IPS-18c (cell line): Measurements from ENCODE around the gene ROR2.
"Not testable (repeated sequence)": the region's sequence is repeated elsewhere in the genome, so short reads cannot be mapped to it uniquely, and the experiment has no call there.

Experiments
- H3K4me3 ChIP-seq: 2 replicates; pipeline ENCODE4 v1.7.0; 2013; ENCODE audit warnings: low read depth, mild to moderate bottlenecking, low read length, moderate library complexity; ENCODE audit not compliant: insufficient read depth
- H3K9me3 ChIP-seq: one replicate; pipeline ENCODE4 v1.6.1; 2013; ENCODE audit warnings: mild to moderate bottlenecking, low read length, moderate library complexity; ENCODE audit not compliant: control insufficient read depth, insufficient read depth

The ROR2 gene

DNA sequence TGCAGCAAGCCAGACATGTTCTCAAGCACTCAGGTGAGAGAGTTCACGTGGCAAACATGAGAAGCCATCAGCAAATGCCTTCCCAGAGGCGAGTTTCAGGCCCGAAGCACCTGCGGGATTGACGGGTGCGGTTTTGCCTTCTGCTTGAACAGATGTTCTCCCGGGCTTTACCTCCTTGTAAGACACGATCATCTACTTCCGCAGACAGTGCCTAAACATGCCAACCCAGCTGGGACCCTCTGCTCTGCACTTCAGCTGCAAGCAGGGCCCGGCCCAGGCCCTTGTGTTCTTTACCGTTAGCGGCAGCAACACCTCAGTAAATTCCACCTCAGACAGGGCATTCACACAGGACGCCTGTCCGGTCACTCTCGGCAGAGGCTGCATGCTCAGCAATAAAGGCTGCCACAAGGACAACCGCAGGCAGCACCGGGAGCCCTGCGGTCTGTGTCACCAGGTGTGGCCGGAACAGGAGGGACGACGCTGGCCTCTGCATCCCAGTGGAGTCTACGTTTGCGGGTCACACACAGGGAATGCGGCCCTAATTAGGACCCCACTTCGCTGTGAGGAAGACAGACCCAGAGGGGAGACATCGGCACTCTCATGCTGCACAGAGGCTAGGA lies 139.6 kb downstream of the ROR2 start:
- Histone ChIP-seq H3K9me3 (peaks cover 2% of the 10 kb centered on the region), H3K4me3 (no peak overlapping the region)

- Histone ChIP-seq H3K9me3 (peaks cover 2% of the 10 kb centered on the region), H3K4me3 (no peak overlapping the region)
These were observed 140.3 kb downstream of the ROR2 start for GRCh38 chr9:91809581-91810285.

GRCh38 chr9:91807643-91808246 lies 142.3 kb downstream of the ROR2 start:
- peaks cover 2% of the 10 kb centered on the region for H3K9me3 ChIP-seq
- no peak overlapping the region for H3K4me3 ChIP-seq

DNA sequence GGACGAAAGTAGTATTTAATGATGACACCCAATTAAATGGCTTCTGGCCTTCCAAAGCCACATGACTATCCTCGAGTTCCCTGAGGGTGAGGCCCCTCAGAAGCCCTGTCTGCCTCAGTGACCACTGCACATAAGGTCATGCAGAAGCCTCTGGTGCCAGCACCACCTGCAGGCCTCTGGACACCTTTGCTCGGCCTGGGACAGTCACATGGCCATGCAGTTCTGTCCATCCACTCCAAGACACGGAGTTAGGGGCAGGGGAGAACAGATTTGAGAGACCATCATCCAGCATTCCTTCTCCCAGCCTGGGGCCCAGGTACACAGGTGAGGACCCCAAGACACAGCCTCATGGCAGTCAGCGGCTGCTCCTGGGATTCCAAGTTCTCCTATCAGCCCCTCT lies 145.0 kb downstream of the ROR2 start:
- H3K4me3 ChIP-seq = no peak overlapping the region
- peaks cover 2% of the 10 kb centered on the region for H3K9me3 ChIP-seq

DNA sequence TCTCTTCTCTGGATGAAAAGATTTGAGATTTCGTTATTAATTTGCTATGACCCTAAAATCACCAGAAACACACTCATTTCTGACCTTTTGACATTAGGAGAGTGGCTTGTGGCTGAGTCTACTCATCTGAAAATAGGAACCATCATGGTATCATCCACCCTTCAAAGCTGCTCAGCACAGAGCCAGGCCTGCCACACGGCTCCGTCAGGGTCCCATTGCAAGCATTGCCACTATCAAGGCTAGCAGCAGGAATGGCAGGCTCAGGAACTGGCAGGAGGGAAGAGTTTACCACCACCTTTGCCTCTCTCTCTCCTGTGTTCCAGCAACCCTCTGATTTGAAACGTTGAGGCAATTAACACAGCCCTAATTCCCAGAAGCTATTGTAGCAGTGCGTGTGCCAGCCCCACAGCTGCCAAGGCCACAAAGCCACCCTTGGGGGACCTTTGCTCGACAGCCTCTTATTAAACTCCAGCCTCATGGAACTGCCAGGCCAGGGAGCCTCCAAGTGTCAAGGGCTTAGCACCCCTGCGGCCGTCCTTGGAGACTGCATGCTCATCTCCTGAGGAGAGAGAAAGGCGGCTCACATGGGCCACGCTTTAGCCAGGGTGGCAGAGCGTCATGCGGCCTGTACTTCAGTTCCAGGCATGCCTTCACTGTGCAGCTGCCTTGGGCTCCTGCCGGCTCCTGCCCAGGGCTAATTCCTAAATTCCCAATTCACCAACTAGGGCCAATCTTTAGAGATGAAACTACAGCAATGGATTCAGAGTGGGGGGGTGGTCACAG lies 145.9 kb downstream of the ROR2 start:
- H3K4me3 ChIP-seq = no peak overlapping the region
- peaks cover 1% of the 10 kb centered on the region for H3K9me3 ChIP-seq

DNA sequence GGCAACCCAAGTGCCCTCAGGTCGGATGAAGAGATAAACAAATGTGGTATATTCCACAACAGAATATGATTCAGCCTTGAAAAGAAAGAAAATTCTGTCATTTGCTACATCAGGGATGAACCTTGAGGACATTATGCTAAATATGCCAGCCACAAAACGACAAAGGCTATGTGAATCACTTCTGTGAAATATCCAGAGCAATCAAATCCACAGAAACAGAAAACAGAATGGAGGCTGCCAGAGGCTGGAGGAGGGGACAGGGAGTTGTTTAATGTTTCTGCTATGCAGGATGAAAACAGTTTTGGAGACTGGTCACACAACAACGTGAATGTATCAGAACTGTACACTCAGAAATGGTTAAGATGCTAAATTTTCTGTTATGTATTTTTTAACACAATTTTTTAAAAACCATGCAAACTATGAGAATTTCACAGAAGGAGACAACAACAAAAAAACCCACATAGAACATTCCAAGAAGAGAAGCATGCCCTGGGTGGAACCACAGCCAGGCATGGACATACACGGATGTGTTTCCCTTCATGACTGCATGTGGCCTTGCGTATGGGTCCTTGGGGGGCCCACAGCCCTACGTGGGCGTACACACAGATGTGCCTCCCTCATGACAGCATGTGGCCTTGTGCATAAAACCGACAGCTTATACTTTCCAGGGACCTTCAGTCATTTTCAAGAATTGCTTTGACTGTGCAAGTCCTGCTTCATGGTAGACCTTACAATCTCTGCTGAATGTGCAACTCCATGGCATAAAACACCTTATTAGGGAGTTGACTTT lies 146.7 kb downstream of the ROR2 start:
- no peak overlapping the region for H3K4me3 ChIP-seq
- no peaks in the 10 kb centered on the region for H3K9me3 ChIP-seq

GRCh38 chr9:91802391-91802790 lies 147.6 kb downstream of the ROR2 start:
- no peaks in the 10 kb centered on the region for H3K9me3 ChIP-seq
- H3K4me3 ChIP-seq = no peak overlapping the region

GRCh38 chr9:91800473-91801030 lies 149.5 kb downstream of the ROR2 start:
- no peaks in the 10 kb centered on the region for H3K9me3 ChIP-seq
- no peak overlapping the region for H3K4me3 ChIP-seq

GRCh38 chr9:91799113-91799744 lies 150.8 kb downstream of the ROR2 start:
- Histone ChIP-seq H3K9me3 (no peaks in the 10 kb centered on the region), H3K4me3 (no peak overlapping the region)

DNA sequence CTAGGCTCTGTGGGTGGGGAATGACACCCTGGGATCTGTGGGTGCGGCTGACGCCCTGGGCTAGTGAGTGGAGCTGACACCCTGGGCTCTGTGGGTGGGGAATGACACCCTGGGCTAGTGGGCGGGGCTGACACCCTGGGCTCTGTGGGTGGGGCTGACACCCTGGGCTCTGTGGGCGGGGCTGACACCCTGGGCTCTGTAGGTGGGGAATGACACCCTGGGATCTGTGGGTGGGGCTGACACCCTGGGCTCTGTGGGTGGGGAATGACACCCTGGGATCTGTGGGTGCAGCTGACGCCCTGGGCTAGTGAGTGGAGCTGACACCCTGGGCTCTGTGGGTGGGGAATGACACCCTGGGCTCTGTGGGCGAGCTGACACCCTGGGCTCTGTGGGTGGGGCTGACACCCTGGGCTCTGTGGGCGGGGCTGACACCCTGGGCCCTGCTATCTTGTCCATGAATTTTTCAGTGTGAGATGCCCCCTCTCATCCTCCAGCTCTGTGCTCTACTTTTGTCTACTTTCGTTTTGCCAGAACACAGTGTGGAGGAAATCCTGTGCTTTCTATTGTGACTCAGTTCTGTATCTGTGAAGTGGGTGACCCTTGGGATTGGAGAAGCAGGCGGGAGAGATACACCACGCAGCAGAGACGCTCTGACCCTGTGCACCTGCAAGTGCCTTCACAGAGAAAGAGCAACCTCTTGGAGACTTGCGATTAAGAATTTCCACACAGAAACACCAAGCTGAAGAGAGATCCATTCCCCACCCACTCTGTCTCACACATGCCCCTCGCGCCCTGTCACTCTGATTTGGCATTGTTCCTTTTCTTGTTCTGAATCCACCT lies 151.5 kb downstream of the ROR2 start:
- not testable (repeated sequence) for H3K4me3 ChIP-seq, H3K9me3 ChIP-seq

DNA sequence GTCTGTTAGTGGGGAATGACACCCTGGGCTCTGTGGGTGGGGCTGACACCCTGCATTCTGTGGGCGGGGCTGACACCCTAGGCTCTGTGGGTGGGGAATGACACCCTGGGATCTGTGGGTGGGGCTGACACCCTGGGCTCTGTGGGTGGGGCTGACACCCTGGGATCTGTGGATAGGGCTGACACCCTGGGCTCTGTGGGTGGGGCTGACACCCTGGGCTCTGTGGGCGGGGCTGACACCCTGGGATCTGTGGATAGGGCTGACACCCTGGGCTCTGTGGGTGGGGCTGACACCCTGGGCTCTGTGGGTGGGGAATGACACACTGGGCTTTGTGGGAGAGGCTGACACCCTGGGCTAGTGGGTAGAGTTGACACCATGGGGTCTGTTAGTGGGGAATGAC lies 152.5 kb downstream of the ROR2 start:
- H3K4me3 ChIP-seq, H3K9me3 ChIP-seq: not testable (repeated sequence)

DNA sequence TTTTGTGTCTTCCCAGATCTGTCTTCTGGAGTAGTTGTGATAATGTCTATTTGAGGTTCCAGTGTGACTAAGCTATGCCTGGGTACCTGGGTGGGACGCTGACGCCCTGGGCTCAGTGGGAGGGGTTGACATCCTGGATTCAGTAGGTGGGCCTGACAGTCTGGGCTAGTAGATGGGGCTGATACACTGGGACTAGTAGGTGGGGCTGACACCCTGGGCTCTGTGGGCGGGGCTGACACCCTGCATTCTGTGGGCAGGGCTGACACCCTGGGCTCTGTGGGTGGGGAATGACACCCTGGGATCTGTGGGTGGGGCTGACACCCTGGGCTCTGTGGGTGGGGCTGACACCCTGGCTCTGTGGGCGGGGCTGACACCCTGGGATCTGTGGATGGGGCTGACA lies 153.5 kb downstream of the ROR2 start:
- H3K9me3 ChIP-seq, H3K4me3 ChIP-seq: not testable (repeated sequence)

GRCh38 chr9:91795598-91796241 lies 154.3 kb downstream of the ROR2 start:
- H3K9me3 ChIP-seq = no peaks in the 10 kb centered on the region

GRCh38 chr9:91793371-91793770 lies 156.7 kb downstream of the ROR2 start:
- H3K9me3 ChIP-seq = not testable (repeated sequence)

More at GRCh38 chr9:91795598-91796241, 154.3 kb downstream of the ROR2 start:
- no peak overlapping the region for H3K4me3 ChIP-seq

GRCh38 chr9:91790917-91791316 lies 159.1 kb downstream of the ROR2 start:
- peaks cover 2% of the 10 kb centered on the region for H3K9me3 ChIP-seq
- H3K4me3 ChIP-seq = no peak overlapping the region

More at GRCh38 chr9:91793371-91793770, 156.7 kb downstream of the ROR2 start:
- H3K4me3 ChIP-seq = not testable (repeated sequence)
